Rectal smooth muscle tissue (tissue), 1 donor: ENCODE measurements around the gene SLC16A3.
"Not testable (repeated sequence)": the region's sequence is repeated elsewhere in the genome, so short reads cannot be mapped to it uniquely, and the experiment has no call there.

ENCODE experiments used
- H3K27ac ChIP-seq: one replicate; pipeline ENCODE4 v1.7.0; 2013; ENCODE audit warnings: low read depth, low read length, inconsistent platforms
- H3K27me3 ChIP-seq: one replicate; pipeline ENCODE4 v1.7.0; 2013; ENCODE audit warnings: low read length; ENCODE audit not compliant: control insufficient read depth, insufficient read depth
- H3K36me3 ChIP-seq: one replicate; pipeline ENCODE4 v1.7.0; 2013; ENCODE audit warnings: low read length; ENCODE audit not compliant: control insufficient read depth, insufficient read depth
- H3K4me1 ChIP-seq: one replicate; pipeline ENCODE4 v1.7.0; 2013; ENCODE audit warnings: low read length; ENCODE audit not compliant: control insufficient read depth, insufficient read depth
- H3K4me3 ChIP-seq: one replicate; pipeline ENCODE4 v1.7.0; 2013; ENCODE audit warnings: low read length
- H3K9ac ChIP-seq: one replicate; pipeline ENCODE4 v1.7.0; 2013; ENCODE audit warnings: low read length

SLC16A3 gene

GRCh38 chr17:82195675-82196672, 32.9 kb upstream of the SLC16A3 start:
- no peak overlapping the region for H3K9ac ChIP-seq
- peaks cover 14% of the 10 kb centered on the region for H3K36me3 ChIP-seq

GRCh38 chr17:82198092-82198491, 30.8 kb upstream of the SLC16A3 start:
- no peak overlapping the region for H3K9ac ChIP-seq
- peaks cover 14% of the 10 kb centered on the region for H3K36me3 ChIP-seq
- no peaks in the 10 kb centered on the region for H3K27me3 ChIP-seq

More at GRCh38 chr17:82195675-82196672, 32.9 kb upstream of the SLC16A3 start:
- Histone ChIP-seq H3K27me3 (no peaks in the 10 kb centered on the region), H3K27ac (peak overlapping the region; percentile 48), H3K4me1 (no peaks in the 10 kb centered on the region), H3K4me3 (no peak overlapping the region)

GRCh38 chr17:82199496-82199895, 29.3 kb upstream of the SLC16A3 start:
- Histone ChIP-seq H3K4me1 (no peaks in the 10 kb centered on the region), H3K9ac (no peak overlapping the region), H3K27ac (no peak overlapping the region), H3K36me3 (peaks cover 14% of the 10 kb centered on the region), H3K4me3 (no peak overlapping the region), H3K27me3 (no peaks in the 10 kb centered on the region)

More at GRCh38 chr17:82198092-82198491, 30.8 kb upstream of the SLC16A3 start:
- Histone ChIP-seq H3K27ac (no peak overlapping the region), H3K4me1 (no peaks in the 10 kb centered on the region), H3K4me3 (no peak overlapping the region)

GRCh38 chr17:82200135-82200534, 28.7 kb upstream of the SLC16A3 start:
- no peak overlapping the region for H3K4me3 ChIP-seq
- H3K27me3 ChIP-seq = no peaks in the 10 kb centered on the region
- H3K36me3 ChIP-seq = peaks cover 14% of the 10 kb centered on the region
- no peaks in the 10 kb centered on the region for H3K4me1 ChIP-seq
- no peak overlapping the region for H3K9ac ChIP-seq
- H3K27ac ChIP-seq = no peak overlapping the region

- H3K9ac ChIP-seq = no peak overlapping the region
- H3K27me3 ChIP-seq = no peaks in the 10 kb centered on the region
- H3K4me1 ChIP-seq = peaks cover under 1% of the 10 kb centered on the region
- H3K27ac ChIP-seq = no peak overlapping the region
- peaks cover 14% of the 10 kb centered on the region for H3K36me3 ChIP-seq
- no peak overlapping the region for H3K4me3 ChIP-seq
These were observed 27.9 kb upstream of the SLC16A3 start for GRCh38 chr17:82200743-82201497.

- Histone ChIP-seq H3K4me3 (no peak overlapping the region), H3K27me3 (no peaks in the 10 kb centered on the region), H3K9ac (no peak overlapping the region), H3K27ac (no peak overlapping the region), H3K36me3 (peaks cover 14% of the 10 kb centered on the region), H3K4me1 (peaks cover 4% of the 10 kb centered on the region)
These were observed 27.3 kb upstream of the SLC16A3 start for GRCh38 chr17:82201498-82201910.

- no peaks in the 10 kb centered on the region for H3K27me3 ChIP-seq
- H3K27ac ChIP-seq = no peak overlapping the region
- H3K4me1 ChIP-seq = peaks cover 4% of the 10 kb centered on the region
- H3K9ac ChIP-seq = no peak overlapping the region
- peaks cover 9% of the 10 kb centered on the region for H3K36me3 ChIP-seq
- no peak overlapping the region for H3K4me3 ChIP-seq
These were observed 25.9 kb upstream of the SLC16A3 start for GRCh38 chr17:82202981-82203380.

- Histone ChIP-seq H3K4me3 (no peak overlapping the region), H3K27me3 (no peaks in the 10 kb centered on the region), H3K4me1 (peaks cover 4% of the 10 kb centered on the region), H3K36me3 (peaks cover 8% of the 10 kb centered on the region), H3K27ac (no peak overlapping the region), H3K9ac (no peak overlapping the region)
These were observed 24.9 kb upstream of the SLC16A3 start for GRCh38 chr17:82203920-82204319.

GRCh38 chr17:82204831-82205719, 23.8 kb upstream of the SLC16A3 start:
- Histone ChIP-seq H3K4me3 (no peak overlapping the region), H3K27me3 (no peaks in the 10 kb centered on the region), H3K4me1 (peaks cover 4% of the 10 kb centered on the region), H3K9ac (no peak overlapping the region), H3K36me3 (peaks cover under 1% of the 10 kb centered on the region), H3K27ac (no peak overlapping the region)

GRCh38 chr17:82205720-82206508, 22.9 kb upstream of the SLC16A3 start:
- peak overlapping the region; percentile 6 for H3K9ac ChIP-seq
- H3K27ac ChIP-seq = no peak overlapping the region
- no peaks in the 10 kb centered on the region for H3K27me3 ChIP-seq
- H3K4me1 ChIP-seq = peaks cover 4% of the 10 kb centered on the region
- peak overlapping the region; percentile 20 for H3K4me3 ChIP-seq
- H3K36me3 ChIP-seq = no peaks in the 10 kb centered on the region

- H3K9ac ChIP-seq, H3K4me1 ChIP-seq: not testable (repeated sequence)
These were observed 18.2 kb upstream of the SLC16A3 start for GRCh38 chr17:82210655-82211054.

More at GRCh38 chr17:82210655-82211054, 18.2 kb upstream of the SLC16A3 start:
- not testable (repeated sequence) for H3K36me3 ChIP-seq, H3K4me3 ChIP-seq, H3K27ac ChIP-seq, H3K27me3 ChIP-seq
